CD4-positive, alpha-beta T cell (primary cell): Measurements from ENCODE around the gene IL1R1. TPM values are rescaled to one million over a fixed set of nuclear protein-coding genes. Genes with fewer than 3 reads are reported as not detected.

ENCODE experiments used
- ATAC-seq: fragments of 200-7000 bp; cut with Tn5 transposase; one replicate; pipeline ENCODE4 v1.10.0; 2022; ENCODE audit warnings: mild to moderate bottlenecking; ENCODE audit not compliant: poor library complexity
- CTCF ChIA-PET: fragments of 350-600 bp; sonication (Branson Sonifier 250); formaldehyde crosslinking; loops from one replicate; lab custom pipeline; 2021; ENCODE audit warnings: antibody characterized with exemption, inconsistent platforms; lab: Charles Lee
- POLR2A ChIA-PET: fragments of 350-600 bp; sonication (Branson Sonifier 250); formaldehyde crosslinking; loops from one replicate; lab custom pipeline; 2021; ENCODE audit warnings: antibody characterized with exemption, inconsistent platforms; lab: Charles Lee
- DNase-seq, 14 experiments: peaks; one replicate each; pipeline ENCODE4 v3.0.0-alpha.2; 2013 to 2020; ENCODE audit warnings: mixed read lengths in 2 of 14
- H3K27ac ChIP-seq, 2 donors: one replicate each; pipeline versions ENCODE4 v1.5.1 to v1.7.0; 2013; ENCODE audit warnings: low read length in 2 of 2, low read depth in 1 of 2, mild to moderate bottlenecking in 1 of 2
- H3K27me3 ChIP-seq, 2 experiments: 1 replicate in 1 of 2; 2 replicates in 1 of 2; pipeline versions ENCODE4 v1.6.1 to v1.7.0; 2013; ENCODE audit warnings: low read length in 2 of 2, control low read depth in 1 of 2, mild to moderate bottlenecking in 1 of 2, moderate library complexity in 1 of 2; ENCODE audit not compliant: insufficient read depth in 2 of 2, control insufficient read depth in 1 of 2
- H3K36me3 ChIP-seq: one replicate; pipeline ENCODE4 v1.6.1; 2013; ENCODE audit warnings: low read length, control low read depth; ENCODE audit not compliant: insufficient read depth
- H3K4me1 ChIP-seq: one replicate; pipeline ENCODE4 v1.6.1; 2013; ENCODE audit warnings: low read length, control low read depth; ENCODE audit not compliant: insufficient read depth
- H3K4me3 ChIP-seq: one replicate; pipeline ENCODE4 v1.5.1; 2013; ENCODE audit warnings: mild to moderate bottlenecking, low read length, moderate library complexity
- H3K9me3 ChIP-seq, 2 experiments: 1 replicate in 1 of 2; 2 replicates in 1 of 2; pipeline versions ENCODE4 v1.6.1 to v1.7.0; 2013; ENCODE audit warnings: low read length in 2 of 2, mild to moderate bottlenecking in 2 of 2, control low read depth in 1 of 2, moderate library complexity in 1 of 2; ENCODE audit not compliant: control insufficient read depth in 1 of 2, insufficient read depth in 1 of 2
- H3K27ac Mint-ChIP-seq: one replicate; pipeline ENCODE4 v1.8.0; 2020; ENCODE audit warnings: mixed read lengths
- H3K27me3 Mint-ChIP-seq: one replicate; pipeline ENCODE4 v1.8.0; 2021; ENCODE audit warnings: mixed read lengths
- H3K36me3 Mint-ChIP-seq: one replicate; pipeline ENCODE4 v1.8.0; 2021; ENCODE audit warnings: low read depth, mixed read lengths
- H3K4me1 Mint-ChIP-seq: one replicate; pipeline ENCODE4 v1.8.0; 2021; ENCODE audit warnings: low read depth, mixed read lengths
- H3K4me3 Mint-ChIP-seq: one replicate; pipeline ENCODE4 v1.8.0; 2020; ENCODE audit warnings: mild to moderate bottlenecking, mixed read lengths
- H3K9me3 Mint-ChIP-seq: one replicate; pipeline ENCODE4 v1.8.0; 2020; ENCODE audit warnings: mixed read lengths
- CTCF ChIP-seq: fragments of 200-600 bp; IDR thresholded peaks from one replicate; pipeline ENCODE4 v1.8.0; 2022; ENCODE audit warnings: antibody characterized with exemption, mild to moderate bottlenecking
- intact Hi-C, 2 experiments: fragments of 100-400 bp; cut with DNase I in 1 of 2; cut with micrococcal nuclease in 1 of 2; formaldehyde crosslinking; loops; one replicate each; pipeline versions ENCODE4 v1.15.1 to v1.9.0; 2023 to 2025; cut with DNase I, micrococcal nuclease
- total RNA-seq, 174 experiments: library from RNA in 2 of 174; stranded (reverse) in 2 of 174; gene quantifications; one replicate each; pipeline ENCODE4 v1.2.3 and lab custom pipeline; 2021 to 2026

Gene IL1R1
- total RNA-seq, 2 experiments from 2014 or later, result 0.22 to 0.49 TPM

- Histone ChIP-seq H3K36me3 (no peaks in the 10 kb centered on the region), H3K27me3 (peaks cover 0 to 2% of the 10 kb centered on the region in 2 experiments), H3K4me3 (no peak overlapping the region), H3K9me3 (no peaks in the 10 kb centered on the region), H3K27ac (no peak overlapping the region), H3K4me1 (no peaks in the 10 kb centered on the region)
- ATAC-seq (no peak), DNase-seq (no peak)
- Mint-ChIP-seq H3K4me3 (no peak overlapping the region), H3K36me3 (no peaks in the 10 kb centered on the region), H3K4me1 (no peaks in the 10 kb centered on the region), H3K27me3 (no peaks in the 10 kb centered on the region), H3K9me3 (no peaks in the 10 kb centered on the region), H3K27ac (no peak overlapping the region)
- intact Hi-C loops, result no loop called here
- ChIA-PET POLR2A (no interaction called here), CTCF (no interaction called here)
- no peak for TF ChIP-seq CTCF
Observed at GRCh38 chr2:102110596-102111334, 31.8 kb upstream of the IL1R1 start.

GRCh38 chr2:102111823-102112222 lies 30.7 kb upstream of the IL1R1 start:
- CTCF ChIA-PET, result no interaction called here
- Histone ChIP-seq H3K36me3 (no peaks in the 10 kb centered on the region), H3K27me3 (peaks cover 0 to 2% of the 10 kb centered on the region in 2 experiments), H3K9me3 (no peaks in the 10 kb centered on the region), H3K4me3 (no peak overlapping the region), H3K27ac (no peak overlapping the region), H3K4me1 (no peaks in the 10 kb centered on the region)
- Mint-ChIP-seq H3K4me3 (no peak overlapping the region), H3K27me3 (no peaks in the 10 kb centered on the region), H3K27ac (no peak overlapping the region), H3K36me3 (no peaks in the 10 kb centered on the region), H3K9me3 (no peaks in the 10 kb centered on the region), H3K4me1 (no peaks in the 10 kb centered on the region)
- ATAC-seq, result no peak
- no peak for DNase-seq
- POLR2A ChIA-PET, result no interaction called here
- intact Hi-C loops, result no loop called here
- no peak for TF ChIP-seq CTCF

- Histone ChIP-seq H3K27ac (no peak overlapping the region), H3K36me3 (no peaks in the 10 kb centered on the region), H3K4me3 (no peak overlapping the region), H3K27me3 (peaks cover 0 to 2% of the 10 kb centered on the region in 2 experiments), H3K9me3 (no peaks in the 10 kb centered on the region), H3K4me1 (no peaks in the 10 kb centered on the region)
- Mint-ChIP-seq H3K36me3 (no peaks in the 10 kb centered on the region), H3K27ac (no peak overlapping the region), H3K9me3 (no peaks in the 10 kb centered on the region), H3K27me3 (no peaks in the 10 kb centered on the region), H3K4me1 (no peaks in the 10 kb centered on the region), H3K4me3 (no peak overlapping the region)
- ChIA-PET POLR2A (no interaction called here), CTCF (no interaction called here)
- intact Hi-C loops, result no loop called here
- no peak for TF ChIP-seq CTCF
- ATAC-seq (no peak), DNase-seq (no peak)
Observed at GRCh38 chr2:102112271-102112670, 30.3 kb upstream of the IL1R1 start.
